ENCODE data around the gene SPEF1. TPM values are rescaled to one million over a fixed set of nuclear protein-coding genes. Genes with fewer than 3 reads are reported as not detected.
A peak's percentile ranks its signal among the peaks of the same experiment; 100 is the strongest.

The SPEF1 gene
- total RNA-seq, 1 experiment from 2014 or later: not detected

DNA sequence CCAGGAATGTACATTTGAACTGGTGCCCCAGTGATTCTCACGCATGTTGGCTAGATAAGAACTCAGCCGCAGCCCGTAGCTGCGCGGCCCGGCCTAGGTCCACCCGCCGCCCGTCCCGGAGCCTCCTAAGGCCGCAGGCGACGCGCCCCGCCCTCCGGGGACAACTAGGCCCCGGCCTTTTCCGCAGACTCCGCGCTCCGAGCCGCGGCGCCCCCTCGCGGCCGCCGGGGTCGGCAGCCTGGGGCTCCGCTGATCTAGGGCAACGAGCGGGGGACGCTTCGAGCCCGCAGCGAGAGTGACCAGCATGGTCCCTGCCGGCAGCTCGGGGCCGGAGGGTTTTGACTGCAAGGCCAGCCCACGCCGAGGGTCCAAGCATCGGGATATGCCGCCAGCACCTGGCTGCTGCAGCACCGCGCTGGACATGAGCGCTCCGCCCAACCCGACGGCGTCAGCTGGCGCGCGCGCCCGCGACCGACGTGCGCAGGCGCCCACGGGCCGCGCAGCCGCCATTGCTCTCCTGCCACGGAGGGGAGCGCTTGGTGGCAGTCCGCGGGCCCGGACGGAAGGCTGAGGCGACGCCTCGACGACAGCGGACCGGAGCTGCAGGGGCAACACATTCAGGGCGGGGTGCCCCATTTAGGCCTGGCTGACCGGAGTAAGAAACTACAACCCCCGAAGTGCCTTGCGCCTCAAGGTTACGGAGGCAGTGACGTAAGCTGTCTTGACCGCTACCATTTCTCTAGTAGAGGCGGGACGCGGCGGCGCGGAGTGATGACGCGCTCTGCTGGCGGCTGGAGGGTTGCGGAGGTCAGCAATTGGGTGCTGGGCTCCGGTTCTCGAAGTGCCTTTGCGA is 39.0 kb upstream of the SPEF1 start, which contains the start of gene AP5S1:
Gene AP5S1, plus strand, starts transcription at position 500 of the 853 bp plus-strand sequence. CDS start 1,571 bp downstream, outside the sequence.
- POLR2A ChIA-PET: interaction anchor here (0.5 to 4.1 kb wide), 28 partner anchors 10 to 412 kb away, joined by 3 to 64 read pairs (median 6); partner anchors contain the start of genes ADISSP, CDC25B, MAVS and PANK2
- peak within 1 kb of the TSS; percentile 93 for H3K4me3 Mint-ChIP-seq (ENCODE audit: unreplicated experiment)
- BruUV-seq (replicated peaks): no TSS peak
- H3K4me1 Mint-ChIP-seq (ENCODE audit: insufficient read depth, unreplicated experiment): peaks cover 19% of the 10 kb centered on the region
- peaks cover 19% of the 10 kb centered on the region for H3K36me3 Mint-ChIP-seq (ENCODE audit: insufficient read depth, unreplicated experiment)
- no peaks in the 10 kb centered on the region for H3K27me3 Mint-ChIP-seq (ENCODE audit: insufficient read depth, unreplicated experiment)
- H3K27ac Mint-ChIP-seq (ENCODE audit: low read depth, unreplicated experiment): peak within 1 kb of the TSS; percentile 96
- CTCF ChIA-PET: interaction anchor here (0.7 to 10.7 kb wide), 34 partner anchors 12 to 270 kb away, joined by 3 to 231 read pairs (median 4); partner anchors contain the start of genes ADISSP, CDC25B, CENPB and SIGLEC1
- intact Hi-C loops (cut with micrococcal nuclease): loop anchor here (1.0 to 2.0 kb wide), 6 partner anchors 24 to 104 kb away; partner anchors contain the start of genes CDC25B, CENPB and MAVS
- peak; percentile 97 for TF ChIP-seq CTCF (IDR thresholded peaks at IDR 0.05; ENCODE audit: unreplicated experiment)
- H3K9me3 Mint-ChIP-seq (ENCODE audit: unreplicated experiment): no peaks in the 10 kb centered on the region
- DNase-seq (ENCODE audit: unreplicated experiment): peak; percentile 96

DNA sequence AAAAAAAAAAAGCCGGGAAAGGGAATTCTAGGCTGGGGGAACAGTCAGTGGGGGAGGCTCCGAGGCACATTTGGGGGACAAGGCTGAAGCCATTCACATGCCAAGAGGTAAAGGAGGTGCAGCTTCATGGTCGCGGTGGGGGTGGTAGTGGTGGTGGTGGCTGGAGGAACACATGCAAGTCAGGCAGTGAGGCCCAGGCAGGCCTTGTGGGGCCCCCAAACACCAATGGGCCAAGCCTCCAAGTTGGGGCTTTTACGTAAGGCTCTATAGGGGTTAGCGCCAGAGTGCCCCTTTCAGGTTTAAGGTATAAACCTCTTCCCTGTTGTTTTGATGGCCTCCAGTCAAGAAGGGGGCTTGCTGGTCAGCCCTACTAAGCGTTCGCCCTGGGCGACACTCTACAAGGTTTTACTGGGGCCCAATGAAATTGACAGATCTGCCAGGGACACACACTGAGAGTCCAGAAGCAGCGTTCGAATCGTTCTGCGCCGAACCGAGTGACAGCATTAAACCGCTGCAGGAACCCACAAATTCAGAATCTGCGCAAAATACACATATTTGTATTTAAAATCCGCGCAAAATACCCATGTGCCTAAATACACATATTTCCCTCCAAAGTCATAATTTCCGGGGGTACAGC is 38.3 kb upstream of the SPEF1 start:
- no peak for TF ChIP-seq CTCF (IDR thresholded peaks at IDR 0.05; ENCODE audit: unreplicated experiment)
- no peak for DNase-seq (ENCODE audit: unreplicated experiment)
- BruUV-seq (replicated peaks): TSS peak; percentile 19
- ChIA-PET CTCF (interaction anchor here (0.6 to 10.7 kb wide), 27 partner anchors 16 to 358 kb away, joined by 3 to 231 read pairs (median 5); partner anchors contain the start of genes ADISSP, CDC25B, CENPB and MAVS), POLR2A (interaction anchor here (0.7 to 4.1 kb wide), 14 partner anchors 13 to 342 kb away, joined by 3 to 64 read pairs (median 7); partner anchors contain the start of genes ADISSP, CDC25B and MAVS)
- Mint-ChIP-seq H3K36me3 (ENCODE audit: insufficient read depth, unreplicated experiment) (peaks cover 11% of the 10 kb centered on the region), H3K4me3 (ENCODE audit: unreplicated experiment) (peak overlapping the region; percentile 93), H3K27ac (ENCODE audit: low read depth, unreplicated experiment) (peak overlapping the region; percentile 96), H3K27me3 (ENCODE audit: insufficient read depth, unreplicated experiment) (no peaks in the 10 kb centered on the region), H3K4me1 (ENCODE audit: insufficient read depth, unreplicated experiment) (peaks cover 19% of the 10 kb centered on the region), H3K9me3 (ENCODE audit: unreplicated experiment) (no peaks in the 10 kb centered on the region)
- intact Hi-C loops (cut with micrococcal nuclease): loop anchor here (1.0 to 2.0 kb wide), 6 partner anchors 23 to 103 kb away; partner anchors contain the start of genes CDC25B, CENPB and MAVS

GRCh38 chr20:3818155-3819151 is 37.2 kb upstream of the SPEF1 start:
- no peaks in the 10 kb centered on the region for H3K9me3 Mint-ChIP-seq (ENCODE audit: unreplicated experiment)
- no peaks in the 10 kb centered on the region for H3K27me3 Mint-ChIP-seq (ENCODE audit: insufficient read depth, unreplicated experiment)
- TF ChIP-seq CTCF (IDR thresholded peaks at IDR 0.05; ENCODE audit: unreplicated experiment): peak; percentile 55
- peak overlapping the region; percentile 63 for H3K27ac Mint-ChIP-seq (ENCODE audit: low read depth, unreplicated experiment)
- peaks cover 8% of the 10 kb centered on the region for H3K36me3 Mint-ChIP-seq (ENCODE audit: insufficient read depth, unreplicated experiment)
- BruUV-seq (replicated peaks): no TSS peak
- H3K4me3 Mint-ChIP-seq (ENCODE audit: unreplicated experiment): no peak overlapping the region
- peaks cover 19% of the 10 kb centered on the region for H3K4me1 Mint-ChIP-seq (ENCODE audit: insufficient read depth, unreplicated experiment)
- DNase-seq (ENCODE audit: unreplicated experiment): peak; percentile 94
- intact Hi-C loops (cut with micrococcal nuclease): no loop called here
- ChIA-PET CTCF (interaction anchor here (0.5 to 10.7 kb wide), 27 partner anchors 8 to 357 kb away, joined by 3 to 231 read pairs (median 4); partner anchors contain the start of genes ADISSP, CDC25B, CENPB and SPEF1), POLR2A (interaction anchor here (0.7 to 4.1 kb wide), 8 partner anchors 20 to 208 kb away, joined by 3 to 56 read pairs (median 8); partner anchors contain the start of genes ADISSP, CDC25B and MAVS)

Data from MCF 10A (cell line).